Subcutaneous adipose tissue (tissue), 4 donors: ENCODE results near the gene CCDC88B. TPM values are rescaled to one million over a fixed set of nuclear protein-coding genes. Genes with fewer than 3 reads are reported as not detected.

Source experiments
- total RNA-seq, 4 donors: library from RNA; depleted of rRNA; stranded (reverse); fragments of >200 nt; gene quantifications; one replicate each; pipeline ENCODE4 v1.1.0, GENCODE V29; 2016
- TF ChIP-seq, protein P1 (sequence below): fragments of 450-650 bp; IDR thresholded peaks from one replicate; pipeline ENCODE4 v1.5.1; 2016; ENCODE audit warnings: low read depth, mild to moderate bottlenecking, control low read depth, antibody characterized with exemption, moderate library complexity

Gene CCDC88B
- total RNA-seq, 4 donors from 2014 or later: 7.0 to 18.2 (median 11.2) TPM

GRCh38 chr11:64382047-64382446, 42.0 kb downstream of the CCDC88B start:
- TF ChIP-seq, protein P1, sequence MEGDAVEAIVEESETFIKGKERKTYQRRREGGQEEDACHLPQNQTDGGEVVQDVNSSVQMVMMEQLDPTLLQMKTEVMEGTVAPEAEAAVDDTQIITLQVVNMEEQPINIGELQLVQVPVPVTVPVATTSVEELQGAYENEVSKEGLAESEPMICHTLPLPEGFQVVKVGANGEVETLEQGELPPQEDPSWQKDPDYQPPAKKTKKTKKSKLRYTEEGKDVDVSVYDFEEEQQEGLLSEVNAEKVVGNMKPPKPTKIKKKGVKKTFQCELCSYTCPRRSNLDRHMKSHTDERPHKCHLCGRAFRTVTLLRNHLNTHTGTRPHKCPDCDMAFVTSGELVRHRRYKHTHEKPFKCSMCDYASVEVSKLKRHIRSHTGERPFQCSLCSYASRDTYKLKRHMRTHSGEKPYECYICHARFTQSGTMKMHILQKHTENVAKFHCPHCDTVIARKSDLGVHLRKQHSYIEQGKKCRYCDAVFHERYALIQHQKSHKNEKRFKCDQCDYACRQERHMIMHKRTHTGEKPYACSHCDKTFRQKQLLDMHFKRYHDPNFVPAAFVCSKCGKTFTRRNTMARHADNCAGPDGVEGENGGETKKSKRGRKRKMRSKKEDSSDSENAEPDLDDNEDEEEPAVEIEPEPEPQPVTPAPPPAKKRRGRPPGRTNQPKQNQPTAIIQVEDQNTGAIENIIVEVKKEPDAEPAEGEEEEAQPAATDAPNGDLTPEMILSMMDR: no peak

- TF ChIP-seq, protein P1: no peak
These were observed 42.6 kb downstream of the CCDC88B start for GRCh38 chr11:64382586-64382985.

- TF ChIP-seq, protein P1: no peak
These were observed 43.6 kb downstream of the CCDC88B start for GRCh38 chr11:64383580-64383979.

- TF ChIP-seq, protein P1: no peak
These were observed 44.2 kb downstream of the CCDC88B start for GRCh38 chr11:64384028-64384737.

DNA sequence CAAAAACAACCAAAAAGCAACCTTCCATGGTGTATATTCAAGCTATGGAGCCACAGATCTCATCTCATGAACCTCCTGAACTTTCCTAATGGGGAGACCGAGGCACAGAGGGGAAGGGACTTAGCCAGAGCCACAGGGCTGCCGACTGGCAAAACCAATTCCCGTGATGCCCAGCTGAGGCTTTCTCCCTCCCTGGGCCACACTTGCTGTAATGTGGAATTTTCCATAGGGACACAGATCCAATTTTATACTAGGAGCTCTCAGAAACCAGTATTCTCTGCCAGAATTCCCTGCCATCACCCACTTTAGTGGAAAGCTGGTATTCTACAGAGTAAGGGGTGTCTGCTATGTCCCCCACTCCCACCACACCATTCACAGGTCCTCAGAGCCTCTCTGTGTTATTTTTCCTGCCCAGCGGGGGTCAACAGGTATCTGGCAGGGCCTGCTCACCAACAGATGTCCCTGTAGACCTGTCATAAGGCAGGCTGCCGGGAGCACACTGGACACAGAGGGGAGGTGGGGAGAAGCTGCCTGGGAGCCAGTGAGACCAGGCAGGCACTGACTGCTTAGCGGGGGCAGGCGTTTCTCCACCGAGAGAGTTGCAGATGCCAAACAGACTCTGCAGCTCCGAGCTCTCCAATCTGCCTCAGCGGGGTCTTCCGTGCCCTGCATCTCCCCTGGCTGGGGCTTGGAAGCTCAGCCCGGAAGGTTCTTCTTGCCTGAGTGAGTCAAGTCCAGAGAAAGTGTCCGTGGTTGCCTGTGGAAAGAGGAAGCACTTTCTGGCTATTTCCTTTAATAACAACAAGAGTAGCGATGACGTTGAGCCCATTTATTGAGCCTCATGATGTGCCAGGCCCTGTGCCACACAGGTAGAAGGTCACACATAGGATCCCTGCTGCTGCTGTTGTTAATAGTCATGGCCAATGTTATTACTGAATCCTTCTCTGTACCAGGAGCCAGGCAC, 45.3 kb downstream of the CCDC88B start:
- TF ChIP-seq, protein P1: no peak

GRCh38 chr11:64385945-64386704, 46.1 kb downstream of the CCDC88B start:
- TF ChIP-seq, protein P1: no peak
